H9 (cell line): ENCODE results near the gene TNPO2. TPM values are rescaled to one million over a fixed set of nuclear protein-coding genes. Genes with fewer than 3 reads are reported as not detected.

Experiments
- DNase-seq: peaks from one replicate; pipeline ENCODE4 v3.0.0-alpha.2; 2017
- H2AFZ ChIP-seq: one replicate; pipeline ENCODE4 v1.6.1; 2013; ENCODE audit warnings: mild to moderate bottlenecking, low read length, control low read depth, moderate library complexity
- H2AK5ac ChIP-seq: 2 replicates; pipeline ENCODE4 v1.6.1; 2013; ENCODE audit warnings: low read length, control low read depth, mixed read lengths; ENCODE audit not compliant: insufficient read length
- H2BK120ac ChIP-seq: one replicate; pipeline ENCODE4 v1.6.1; 2013; ENCODE audit warnings: low read depth, mild to moderate bottlenecking, low read length, control low read depth, inconsistent platforms; ENCODE audit not compliant: poor library complexity, severe bottlenecking
- H2BK12ac ChIP-seq: 2 replicates; pipeline ENCODE4 v1.6.1; 2013; ENCODE audit warnings: low read length, control low read depth, mixed read lengths, low read depth; ENCODE audit not compliant: insufficient read length
- H2BK15ac ChIP-seq: 2 replicates; pipeline ENCODE4 v1.6.1; 2013; ENCODE audit warnings: low read depth, low read length, control low read depth
- H2BK20ac ChIP-seq: one replicate; pipeline ENCODE4 v1.6.1; 2013; ENCODE audit warnings: low read depth, mild to moderate bottlenecking, low read length, control low read depth, inconsistent platforms; ENCODE audit not compliant: poor library complexity, severe bottlenecking
- H2BK5ac ChIP-seq: 2 replicates; pipeline ENCODE4 v1.6.1; 2013; ENCODE audit warnings: low read length, control low read depth, mixed read lengths; ENCODE audit not compliant: insufficient read length
- H3K14ac ChIP-seq: 2 replicates; pipeline ENCODE4 v1.6.1; 2013; ENCODE audit warnings: low read length, control low read depth; ENCODE audit not compliant: insufficient read depth
- H3K18ac ChIP-seq: 2 replicates; pipeline ENCODE4 v1.6.1; 2013; ENCODE audit warnings: low read depth, mild to moderate bottlenecking, mixed read lengths, low read length, control low read depth; ENCODE audit not compliant: insufficient read length
- H3K23ac ChIP-seq: 2 replicates; pipeline ENCODE4 v1.6.1; 2013; ENCODE audit warnings: low read length, control low read depth, mixed read lengths, low read depth; ENCODE audit not compliant: insufficient read length
- H3K23me2 ChIP-seq: 2 replicates; pipeline ENCODE4 v1.6.1; 2013; ENCODE audit warnings: low read depth, mild to moderate bottlenecking, mixed read lengths, low read length, control low read depth; ENCODE audit not compliant: insufficient read length, poor library complexity, severe bottlenecking
- H3K27ac ChIP-seq: 2 replicates; pipeline ENCODE4 v1.5.1; 2013; ENCODE audit warnings: low read length, control low read depth, mixed read lengths, low read depth; ENCODE audit not compliant: insufficient read length
- H3K27me3 ChIP-seq: 2 replicates; pipeline ENCODE4 v1.6.1; 2013; ENCODE audit warnings: low read length, control low read depth, inconsistent platforms; ENCODE audit not compliant: insufficient read depth
- H3K4ac ChIP-seq: 2 replicates; pipeline ENCODE4 v1.6.1; 2013; ENCODE audit warnings: low read depth, mild to moderate bottlenecking, control low read depth, inconsistent platforms, low read length, moderate library complexity
- H3K4me1 ChIP-seq: 2 replicates; pipeline ENCODE4 v1.6.1; 2013; ENCODE audit warnings: low read length, control low read depth, inconsistent platforms; ENCODE audit not compliant: insufficient read depth
- H3K4me2 ChIP-seq: 2 replicates; pipeline ENCODE4 v1.6.1; 2013; ENCODE audit warnings: low read length, control low read depth, mixed read lengths; ENCODE audit not compliant: insufficient read length, insufficient read depth
- H3K56ac ChIP-seq: 2 replicates; pipeline ENCODE4 v1.6.1; 2013; ENCODE audit warnings: low read depth, mild to moderate bottlenecking, mixed read lengths, low read length, control low read depth; ENCODE audit not compliant: insufficient read length
- H3K79me1 ChIP-seq: 2 replicates; pipeline ENCODE4 v1.6.1; 2013; ENCODE audit warnings: low read depth, mild to moderate bottlenecking, moderate library complexity, low read length, control low read depth, inconsistent platforms; ENCODE audit not compliant: insufficient read depth, poor library complexity, severe bottlenecking
- H3K79me2 ChIP-seq: 2 replicates; pipeline ENCODE4 v1.6.1; 2013; ENCODE audit warnings: low read length, control low read depth, inconsistent platforms; ENCODE audit not compliant: insufficient read depth
- H3K9ac ChIP-seq: 2 replicates; pipeline ENCODE4 v1.6.1; 2013; ENCODE audit warnings: low read length, control low read depth, mixed read lengths; ENCODE audit not compliant: insufficient read length; ENCODE audit errors: extremely low read depth
- H3K9me3 ChIP-seq: one replicate; pipeline ENCODE4 v1.6.1; 2013; ENCODE audit warnings: low read depth, low read length, inconsistent platforms; ENCODE audit not compliant: control insufficient read depth
- H3T11ph ChIP-seq: one replicate; pipeline ENCODE4 v1.6.1; 2013; ENCODE audit warnings: mild to moderate bottlenecking, low read length, control low read depth, inconsistent platforms
- H4K20me1 ChIP-seq: one replicate; pipeline ENCODE4 v1.6.1; 2013; ENCODE audit not compliant: control insufficient read depth, insufficient read length, insufficient read depth
- H4K5ac ChIP-seq: 2 replicates; pipeline ENCODE4 v1.6.1; 2013; ENCODE audit warnings: low read depth, mild to moderate bottlenecking, mixed read lengths, low read length, control low read depth; ENCODE audit not compliant: insufficient read length
- H4K8ac ChIP-seq: replicated peaks from 2 replicates; pipeline ENCODE4 v1.6.1; 2013; ENCODE audit warnings: low read length, control low read depth, mixed read lengths, low read depth; ENCODE audit not compliant: insufficient read length
- H4K91ac ChIP-seq: 2 replicates; pipeline ENCODE4 v1.6.1; 2013; ENCODE audit warnings: low read depth, mild to moderate bottlenecking, moderate library complexity, mixed read lengths, low read length, control low read depth; ENCODE audit not compliant: insufficient read length
- H3K27ac Mint-ChIP-seq, 3 experiments: 2 replicates in 2 of 3; 3 replicates in 1 of 3; pipeline ENCODE4 v1.8.0; 2020 to 2021; ENCODE audit warnings: mixed read lengths in 3 of 3, mild to moderate bottlenecking in 1 of 3, moderate library complexity in 1 of 3
- H3K27me3 Mint-ChIP-seq: 2 replicates; pipeline ENCODE4 v1.8.0; 2021; ENCODE audit warnings: low read depth, mild to moderate bottlenecking, moderate library complexity, mixed read lengths
- H3K36me3 Mint-ChIP-seq, 3 experiments: 2 replicates in 2 of 3; 3 replicates in 1 of 3; pipeline ENCODE4 v1.8.0; 2020 to 2021; ENCODE audit warnings: low read depth in 3 of 3, mixed read lengths in 3 of 3; ENCODE audit not compliant: insufficient read depth in 1 of 3
- H3K4me1 Mint-ChIP-seq, 2 experiments: 2 replicates each; pipeline ENCODE4 v1.8.0; 2020; ENCODE audit warnings: mixed read lengths in 2 of 2
- H3K4me3 Mint-ChIP-seq, 2 experiments: 2 replicates in 1 of 2; 3 replicates in 1 of 2; pipeline ENCODE4 v1.8.0; 2020 to 2021; ENCODE audit warnings: mild to moderate bottlenecking in 2 of 2, mixed read lengths in 2 of 2, moderate library complexity in 1 of 2
- H3K9me3 Mint-ChIP-seq, 2 experiments: 2 replicates in 1 of 2; 3 replicates in 1 of 2; pipeline ENCODE4 v1.8.0; 2020; ENCODE audit warnings: mild to moderate bottlenecking in 2 of 2, mixed read lengths in 2 of 2, moderate library complexity in 1 of 2
- WGBS: extraction: QIAGEN DNeasy Blood & Tissue Kit; methylation state at CpG from one replicate; pipeline ENCODE4 v1.1.7; 2013; ENCODE audit warnings: missing lambda C conversion rate, low lambda C conversion rate, mixed read lengths; ENCODE audit not compliant: insufficient read length; ENCODE audit errors: extremely low coverage; 5-methylcytosine and 5-hydroxymethylcytosine counted together
- total RNA-seq: library from RNA; stranded (reverse); gene quantifications from 2 replicates; pipeline ENCODE4 v1.2.1, GENCODE V29; 2021
- TF ChIP-seq, protein P1 (sequence below): fragments of 200-600 bp; sonication (generic); conservative IDR thresholded peaks from 3 replicates; pipeline ENCODE4 v1.8.0; 2021; ENCODE audit warnings: antibody characterized with exemption, mild to moderate bottlenecking

The TNPO2 gene
- total RNA-seq, 1 experiment from 2014 or later: 159 TPM

DNA sequence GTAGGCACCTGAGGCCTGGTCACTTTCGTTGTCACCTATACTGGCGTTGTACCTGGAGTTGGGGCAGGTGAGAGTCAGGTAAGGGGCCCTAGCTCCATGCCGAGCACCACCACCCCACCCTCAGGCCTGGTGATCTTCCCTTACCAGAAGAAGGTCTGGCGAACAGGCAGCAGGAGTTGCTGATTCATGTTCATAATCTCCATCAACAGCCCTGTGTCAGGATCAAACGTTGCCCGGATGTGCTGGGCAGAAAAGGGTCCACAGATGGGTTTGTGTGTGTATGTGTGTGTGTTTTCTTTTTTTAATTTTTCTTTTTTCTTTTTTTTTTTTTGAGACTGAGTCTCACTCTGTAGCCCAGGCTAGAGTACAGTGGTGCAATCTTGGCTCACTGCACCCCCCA, 71.5 kb downstream of the TNPO2 start:
- Histone ChIP-seq H4K91ac (no peak overlapping the region), H3K4ac (no peak overlapping the region), H2BK5ac (no peak overlapping the region), H3K4me2 (no peak overlapping the region), H3K79me1 (no peaks in the 10 kb centered on the region), H2AFZ (no peak overlapping the region), H2BK20ac (no peak overlapping the region), H3T11ph (no peak overlapping the region), H3K79me2 (no peaks in the 10 kb centered on the region), H3K56ac (no peak overlapping the region), H3K23me2 (no peaks in the 10 kb centered on the region), H3K9ac (no peak overlapping the region), H4K8ac (no peak overlapping the region), H3K27me3 (no peaks in the 10 kb centered on the region), H3K23ac (no peak overlapping the region), H2BK12ac (no peak overlapping the region), H2AK5ac (no peak overlapping the region), H3K9me3 (no peaks in the 10 kb centered on the region), H3K14ac (no peak overlapping the region), H3K27ac (no peak overlapping the region), H3K4me1 (no peaks in the 10 kb centered on the region), H3K18ac (no peak overlapping the region), H4K5ac (no peak overlapping the region), H2BK15ac (no peak overlapping the region), H2BK120ac (no peak overlapping the region), H4K20me1 (no peaks in the 10 kb centered on the region)
- Mint-ChIP-seq H3K27me3 (no peaks in the 10 kb centered on the region), H3K9me3 (peaks cover 0 to 5% of the 10 kb centered on the region in 2 experiments; a peak in 2 of 5 replicates), H3K36me3 (peaks cover 23 to 37% (median 32%) of the 10 kb centered on the region in 3 experiments), H3K4me3 (no peak overlapping the region), H3K4me1 (peaks cover 0 to 4% of the 10 kb centered on the region in 2 experiments; a peak in 2 of 4 replicates), H3K27ac (no peak overlapping the region)
- no peak for DNase-seq
- WGBS: no CpG with 5 or more reads among the region's 6 CpGs
- TF ChIP-seq, protein P1, sequence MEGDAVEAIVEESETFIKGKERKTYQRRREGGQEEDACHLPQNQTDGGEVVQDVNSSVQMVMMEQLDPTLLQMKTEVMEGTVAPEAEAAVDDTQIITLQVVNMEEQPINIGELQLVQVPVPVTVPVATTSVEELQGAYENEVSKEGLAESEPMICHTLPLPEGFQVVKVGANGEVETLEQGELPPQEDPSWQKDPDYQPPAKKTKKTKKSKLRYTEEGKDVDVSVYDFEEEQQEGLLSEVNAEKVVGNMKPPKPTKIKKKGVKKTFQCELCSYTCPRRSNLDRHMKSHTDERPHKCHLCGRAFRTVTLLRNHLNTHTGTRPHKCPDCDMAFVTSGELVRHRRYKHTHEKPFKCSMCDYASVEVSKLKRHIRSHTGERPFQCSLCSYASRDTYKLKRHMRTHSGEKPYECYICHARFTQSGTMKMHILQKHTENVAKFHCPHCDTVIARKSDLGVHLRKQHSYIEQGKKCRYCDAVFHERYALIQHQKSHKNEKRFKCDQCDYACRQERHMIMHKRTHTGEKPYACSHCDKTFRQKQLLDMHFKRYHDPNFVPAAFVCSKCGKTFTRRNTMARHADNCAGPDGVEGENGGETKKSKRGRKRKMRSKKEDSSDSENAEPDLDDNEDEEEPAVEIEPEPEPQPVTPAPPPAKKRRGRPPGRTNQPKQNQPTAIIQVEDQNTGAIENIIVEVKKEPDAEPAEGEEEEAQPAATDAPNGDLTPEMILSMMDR: no peak
